ENCODE data around the gene ASIC2. TPM values are rescaled to one million over a fixed set of nuclear protein-coding genes. Genes with fewer than 3 reads are reported as not detected.

ASIC2 gene
- total and polyA plus RNA-seq, 7 donors: under 0.01 to 0.60 (median 0.19) TPM; not detected in 3

DNA sequence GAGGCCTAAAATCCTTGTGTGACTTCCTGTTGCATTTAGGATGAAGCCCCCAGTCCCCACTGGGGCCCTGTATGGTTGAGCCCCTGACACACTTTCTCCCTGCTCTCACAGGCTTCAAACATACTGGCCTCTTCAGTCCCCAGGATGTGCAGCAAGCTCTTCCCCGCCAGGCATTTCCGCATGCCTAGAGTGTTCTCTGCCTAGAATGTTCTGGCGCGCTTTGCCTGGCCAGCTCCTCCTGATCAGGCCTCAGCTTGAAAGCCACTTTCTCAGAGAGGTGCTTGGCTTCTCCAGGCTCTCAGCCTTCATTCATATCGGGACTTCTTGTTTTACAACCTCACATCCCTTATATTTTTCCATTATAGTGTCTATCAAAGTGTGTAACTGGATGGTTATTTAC is 177.7 kb downstream of the ASIC2 start:
- 87 to 90% methylated on average over 5 of the region's 5 CpGs for WGBS, 2 donors
- no peak overlapping the region for H3K27ac ChIP-seq
- intact Hi-C loops (cut with DNase I): loop anchor here (10.0 kb wide), 1 partner anchor 119 kb away; no protein-coding TSS in a partner anchor
- H3K36me3 ChIP-seq: no peaks in the 10 kb centered on the region
- H3K4me3 ChIP-seq: no peak overlapping the region
- H3K27me3 ChIP-seq: no peaks in the 10 kb centered on the region
- no peak for TF ChIP-seq POLR2A (IDR thresholded peaks at IDR 0.05)
- no peak for TF ChIP-seq EP300 (IDR thresholded peaks at IDR 0.05)
- peaks cover 0 to 28% (median 17%) of the 10 kb centered on the region in 4 donors for H3K4me1 ChIP-seq
- no peaks in the 10 kb centered on the region for H3K9me3 ChIP-seq
- no peak for DNase-seq

DNA sequence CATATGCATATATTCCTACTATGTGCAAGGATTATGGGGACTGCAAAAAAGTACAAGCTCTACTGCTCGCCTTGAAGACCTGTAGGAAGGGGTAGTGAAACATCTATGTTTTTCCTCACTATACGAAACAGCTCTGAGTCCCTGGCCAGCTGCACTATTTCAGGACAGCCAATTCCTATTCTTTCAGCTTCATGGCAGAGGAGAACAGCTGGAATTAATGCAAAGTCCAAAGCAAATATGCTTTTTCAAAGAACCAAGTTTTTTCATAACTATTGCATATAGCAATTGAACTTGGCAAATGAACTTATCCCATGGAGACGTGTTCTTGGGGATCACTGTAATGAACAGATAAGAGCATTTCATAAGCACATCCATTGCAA is 179.1 kb downstream of the ASIC2 start:
- no peaks in the 10 kb centered on the region for H3K27me3 ChIP-seq
- 80 to 81% methylated on average over 3 of the region's 3 CpGs for WGBS, 2 donors
- TF ChIP-seq EP300 (IDR thresholded peaks at IDR 0.05) (no peak), POLR2A (IDR thresholded peaks at IDR 0.05) (no peak), CTCF (IDR thresholded peaks at IDR 0.05) (no peak), POLR2AphosphoS5 (IDR thresholded peaks at IDR 0.05) (no peak)
- H3K4me3 ChIP-seq: no peak overlapping the region
- H3K36me3 ChIP-seq: no peaks in the 10 kb centered on the region
- no peaks in the 10 kb centered on the region for H3K9me3 ChIP-seq
- intact Hi-C loops (cut with DNase I): loop anchor here (10.0 kb wide), 1 partner anchor 121 kb away; no protein-coding TSS in a partner anchor
- DNase-seq: no peak
- H3K27ac ChIP-seq: no peak overlapping the region
- peaks cover 0 to 28% (median 17%) of the 10 kb centered on the region in 4 donors for H3K4me1 ChIP-seq

DNA sequence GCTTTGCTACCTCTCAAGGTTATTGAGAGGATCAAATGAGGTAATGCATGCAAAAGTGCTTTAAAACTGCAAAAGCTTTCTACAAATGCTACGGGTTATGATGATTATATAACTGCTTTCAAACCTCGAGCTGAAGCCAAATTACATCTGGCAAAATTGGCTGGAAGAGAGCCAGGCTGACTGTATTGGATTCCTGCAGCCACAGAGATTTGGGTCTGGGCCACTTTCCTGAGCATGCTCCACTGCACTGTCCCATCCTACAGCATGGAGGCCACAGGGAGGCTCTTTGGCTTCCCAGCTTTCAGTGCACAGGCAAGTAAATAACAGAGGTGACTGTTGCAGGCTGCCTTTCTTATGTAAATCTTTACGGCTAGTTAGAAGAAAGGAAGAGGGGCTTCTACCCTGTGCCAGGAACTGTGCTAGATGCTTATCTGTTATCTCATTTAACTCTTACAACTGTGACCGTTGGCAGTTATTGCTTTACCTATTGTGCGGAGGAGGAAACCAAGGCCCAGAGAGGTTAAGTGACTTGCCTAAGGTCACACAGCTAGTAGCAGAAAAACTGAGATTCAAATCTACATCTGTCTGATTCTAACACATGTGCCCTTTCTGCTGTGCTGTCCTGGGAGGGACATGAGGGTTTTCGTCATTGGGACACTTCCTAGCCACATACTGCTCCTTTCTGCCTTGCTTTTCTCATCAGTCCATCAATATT is 179.7 kb downstream of the ASIC2 start:
- WGBS, 2 donors: 51 to 62% methylated on average over 6 of the region's 6 CpGs
- peaks cover 0 to 2% (median 0%) of the 10 kb centered on the region in 3 donors for H3K27me3 ChIP-seq
- no peaks in the 10 kb centered on the region for H3K9me3 ChIP-seq
- peaks cover 0 to 28% (median 17%) of the 10 kb centered on the region in 4 donors for H3K4me1 ChIP-seq
- TF ChIP-seq POLR2A (IDR thresholded peaks at IDR 0.05) (no peak), CTCF (IDR thresholded peaks at IDR 0.05) (no peak), EP300 (IDR thresholded peaks at IDR 0.05) (no peak), POLR2AphosphoS5 (IDR thresholded peaks at IDR 0.05) (no peak)
- intact Hi-C loops (cut with DNase I): loop anchor here (10.0 kb wide), 1 partner anchor 121 kb away; no protein-coding TSS in a partner anchor
- no peaks in the 10 kb centered on the region for H3K36me3 ChIP-seq
- no peak for DNase-seq
- H3K4me3 ChIP-seq: no peak overlapping the region
- no peak overlapping the region for H3K27ac ChIP-seq

GRCh38 chr17:33112763-33113162 is 180.3 kb downstream of the ASIC2 start:
- no peak for TF ChIP-seq POLR2A (IDR thresholded peaks at IDR 0.05)
- TF ChIP-seq POLR2AphosphoS5 (IDR thresholded peaks at IDR 0.05): no peak
- no peak for TF ChIP-seq EP300 (IDR thresholded peaks at IDR 0.05)
- no peak for TF ChIP-seq CTCF (IDR thresholded peaks at IDR 0.05)
- no peak for DNase-seq
- intact Hi-C loops (cut with DNase I): loop anchor here (10.0 kb wide), 1 partner anchor 122 kb away; no protein-coding TSS in a partner anchor
- peaks cover 0 to 28% (median 17%) of the 10 kb centered on the region in 4 donors for H3K4me1 ChIP-seq
- peaks cover 0 to 4% (median 0%) of the 10 kb centered on the region in 3 donors for H3K27me3 ChIP-seq
- no peaks in the 10 kb centered on the region for H3K9me3 ChIP-seq
- H3K27ac ChIP-seq: no peak overlapping the region
- no peak overlapping the region for H3K4me3 ChIP-seq
- H3K36me3 ChIP-seq: no peaks in the 10 kb centered on the region
- 61 to 68% methylated on average over 4 of the region's 4 CpGs for WGBS, 2 donors

DNA sequence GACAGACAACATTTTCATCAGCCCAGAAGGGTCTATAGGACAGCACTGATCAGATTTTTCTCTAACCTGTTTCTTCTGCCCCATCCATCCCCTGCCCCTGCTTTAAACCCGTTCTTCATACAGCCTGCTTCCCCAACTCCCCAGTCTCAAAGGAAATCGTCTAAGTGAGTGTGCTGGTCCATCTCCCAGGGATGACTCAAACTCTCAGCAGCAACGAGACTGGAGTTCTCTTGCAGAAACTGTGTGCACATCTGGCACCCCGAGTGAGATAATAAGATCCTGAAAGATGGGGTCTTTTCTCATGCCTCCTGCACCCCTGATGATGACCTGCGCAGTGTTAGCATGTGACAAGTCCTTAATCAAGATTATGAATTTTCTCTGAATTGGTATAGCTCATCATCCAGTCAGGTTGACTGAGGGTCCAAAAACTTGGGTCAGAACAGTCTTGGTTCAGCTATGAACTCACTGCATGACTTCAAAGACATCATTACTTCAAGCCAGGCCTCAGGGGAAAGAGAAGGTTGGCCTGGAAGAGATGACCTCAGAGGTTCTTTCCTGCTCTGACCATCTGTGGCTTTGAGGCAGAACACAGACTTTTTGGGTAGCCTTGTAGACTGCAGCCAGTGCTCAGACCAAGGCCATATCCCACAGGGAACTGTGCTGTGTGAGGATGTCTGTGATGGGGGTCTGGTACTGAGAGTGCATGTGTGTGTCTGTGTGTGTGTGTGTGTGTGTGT is 183.6 kb downstream of the ASIC2 start:
- Histone ChIP-seq H3K4me3 (no peak overlapping the region), H3K36me3 (no peaks in the 10 kb centered on the region), H3K4me1 (peaks cover 0 to 11% (median 8%) of the 10 kb centered on the region in 4 donors), H3K9me3 (no peaks in the 10 kb centered on the region), H3K27me3 (peaks cover 0 to 4% (median 0%) of the 10 kb centered on the region in 3 donors), H3K27ac (no peak overlapping the region)
- DNase-seq: no peak
- intact Hi-C loops (cut with DNase I): loop anchor here (10.0 kb wide), 1 partner anchor 125 kb away; no protein-coding TSS in a partner anchor
- TF ChIP-seq CTCF (IDR thresholded peaks at IDR 0.05) (no peak), EP300 (IDR thresholded peaks at IDR 0.05) (no peak), POLR2AphosphoS5 (IDR thresholded peaks at IDR 0.05) (no peak), POLR2A (IDR thresholded peaks at IDR 0.05) (no peak)
- 80 to 83% methylated on average over 5 of the region's 5 CpGs for WGBS, 2 donors

Measured in sigmoid colon (tissue), 7 donors.